GM23248 (cell line): Measurements from ENCODE around the gene HACE1. TPM values are rescaled to one million over a fixed set of nuclear protein-coding genes. Genes with fewer than 3 reads are reported as not detected.

Experiments used
- DNase-seq: peaks from one replicate; pipeline ENCODE4 v3.0.0-alpha.2; 2015
- H2AFZ ChIP-seq: fragments of 200-600 bp; sonication (generic); 2 replicates; pipeline ENCODE4 v1.6.1; 2016; ENCODE audit warnings: antibody characterized with exemption
- H3F3A ChIP-seq: fragments of 200-600 bp; sonication (generic); 2 replicates; pipeline ENCODE4 v1.6.1; 2016; ENCODE audit warnings: mild to moderate bottlenecking, antibody characterized with exemption, mixed run types; ENCODE audit not compliant: insufficient read depth
- H3K27ac ChIP-seq: fragments of 200-600 bp; sonication (generic); 2 replicates; pipeline ENCODE4 v1.5.1; 2016; ENCODE audit warnings: mild to moderate bottlenecking
- H3K27me3 ChIP-seq: fragments of 200-600 bp; sonication (generic); replicated peaks from 2 replicates; pipeline ENCODE4 v1.6.1; 2016; ENCODE audit warnings: mild to moderate bottlenecking; ENCODE audit not compliant: insufficient read depth
- H3K36me3 ChIP-seq: fragments of 200-600 bp; sonication (generic); 2 replicates; pipeline ENCODE4 v1.6.1; 2016; ENCODE audit warnings: low read depth, mild to moderate bottlenecking
- H3K4me1 ChIP-seq: fragments of 200-600 bp; sonication (generic); 2 replicates; pipeline ENCODE4 v1.6.1; 2016; ENCODE audit warnings: mild to moderate bottlenecking; ENCODE audit not compliant: insufficient read depth
- H3K4me2 ChIP-seq: fragments of 200-600 bp; sonication (generic); one replicate; pipeline ENCODE4 v1.6.1; 2016; ENCODE audit warnings: mild to moderate bottlenecking; ENCODE audit not compliant: unreplicated experiment
- H3K4me3 ChIP-seq: fragments of 200-600 bp; sonication (generic); 2 replicates; pipeline ENCODE4 v1.5.1; 2016; ENCODE audit warnings: mild to moderate bottlenecking
- H3K79me2 ChIP-seq: fragments of 200-600 bp; sonication (generic); 2 replicates; pipeline ENCODE4 v1.6.1; 2016; ENCODE audit warnings: mild to moderate bottlenecking; ENCODE audit not compliant: insufficient read depth
- H3K9ac ChIP-seq: fragments of 200-600 bp; sonication (generic); 2 replicates; pipeline ENCODE4 v1.6.1; 2016; ENCODE audit warnings: mild to moderate bottlenecking
- H3K9me2 ChIP-seq: fragments of 200-600 bp; sonication (generic); 2 replicates; pipeline ENCODE4 v1.6.1; 2016; ENCODE audit warnings: mixed run types, mild to moderate bottlenecking, moderate library complexity; ENCODE audit not compliant: insufficient read depth
- H3K9me3 ChIP-seq: fragments of 200-600 bp; sonication (generic); one replicate; pipeline ENCODE4 v1.6.1; 2017; ENCODE audit warnings: low read depth
- H4K20me1 ChIP-seq: fragments of 200-600 bp; sonication (generic); 2 replicates; pipeline ENCODE4 v1.6.0; 2016; ENCODE audit not compliant: insufficient read depth
- EZH2 ChIP-seq: fragments of 200-600 bp; sonication (generic); IDR thresholded peaks from 2 replicates; pipeline ENCODE4 v1.6.1; 2018; ENCODE audit warnings: antibody characterized with exemption, mild to moderate bottlenecking; ENCODE audit not compliant: insufficient read depth, poor library complexity, severe bottlenecking
- EZH2phosphoT487 ChIP-seq: fragments of 200-600 bp; sonication (generic); IDR thresholded peaks from 2 replicates; pipeline ENCODE4 v1.6.1; 2018; ENCODE audit warnings: antibody characterized with exemption, moderate library complexity, mild to moderate bottlenecking, low read depth; ENCODE audit not compliant: insufficient read depth
- WGBS, 2 experiments: methylation state at CpG; one replicate each; pipeline ENCODE4 v1.1.6; 2015 to 2017; ENCODE audit warnings: low lambda C conversion rate in 2 of 2, low coverage in 1 of 2; ENCODE audit errors: missing lambda C conversion rate in 2 of 2; 5-methylcytosine and 5-hydroxymethylcytosine counted together
- in situ Hi-C: fragments of 300-500 bp; cut with MboI; formaldehyde crosslinking; loops from 2 replicates; pipeline ENCODE4 v1.15.0; 2020
- polyA plus RNA-seq: library from polyadenylated mRNA; unstranded; fragments of >200 nt; fragmentation: Nextera tagmentation; extraction: Ambion mirVana; gene quantifications from 2 replicates; pipeline ENCODE4 v1.2.1, GENCODE V29; 2016
- total RNA-seq: library from RNA; depleted of rRNA; stranded (reverse); fragments of >200 nt; shearing (Covaris generic); gene quantifications from 2 replicates; pipeline ENCODE4 v1.2.3, GENCODE V29; 2014

Gene HACE1
- total and polyA plus RNA-seq, 2 experiments from 2014 or later: 7.7 to 13.3 TPM

- Histone ChIP-seq H3K9me3 (no peaks in the 10 kb centered on the region), H4K20me1 (no peaks in the 10 kb centered on the region), H2AFZ (no peak overlapping the region), H3K27me3 (no peaks in the 10 kb centered on the region), H3K9ac (no peak overlapping the region), H3K79me2 (no peaks in the 10 kb centered on the region), H3K4me1 (peaks cover under 1% of the 10 kb centered on the region; the same call in 1 of the 2 replicates), H3K4me3 (no peak overlapping the region), H3K4me2 (no peak overlapping the region), H3K27ac (no peak overlapping the region), H3F3A (peaks cover 5% of the 10 kb centered on the region; the same call in 1 of the 2 replicates), H3K36me3 (0 out of 2 replicates have a peak, but pooled peaks cover 6% of the 10 kb centered on the region), H3K9me2 (no peaks in the 10 kb centered on the region)
- WGBS, 2 experiments: 77 to 83% methylated on average over 4 of the region's 4 CpGs
- in situ Hi-C loops: no loop called here
- DNase-seq: no peak
- no peak for TF ChIP-seq EZH2
- TF ChIP-seq EZH2phosphoT487: no peak
Measured at GRCh38 chr6:104710543-104711335, 149.0 kb downstream of the HACE1 start.

- Histone ChIP-seq H3K27ac (no peak overlapping the region), H3K27me3 (no peaks in the 10 kb centered on the region), H3K4me1 (peaks cover 15% of the 10 kb centered on the region), H3K9me3 (no peaks in the 10 kb centered on the region), H4K20me1 (no peaks in the 10 kb centered on the region), H3K9me2 (no peaks in the 10 kb centered on the region), H3K4me2 (no peak overlapping the region), H3K9ac (no peak overlapping the region), H3K79me2 (no peaks in the 10 kb centered on the region), H2AFZ (no peak overlapping the region), H3K4me3 (no peak overlapping the region), H3F3A (peaks cover 15% of the 10 kb centered on the region; the same call in 1 of the 2 replicates), H3K36me3 (no peaks in the 10 kb centered on the region)
- DNase-seq: no peak
- TF ChIP-seq EZH2 (no peak), EZH2phosphoT487 (no peak)
- 52 to 54% methylated on average over 5 of the region's 5 CpGs for WGBS, 2 experiments
- in situ Hi-C loops: no loop called here
Measured at GRCh38 chr6:104705916-104706442, 153.7 kb downstream of the HACE1 start.

GRCh38 chr6:104705095-104705707 lies 154.5 kb downstream of the HACE1 start:
- no peak overlapping the region for H3K27ac ChIP-seq
- no peaks in the 10 kb centered on the region for H3K36me3 ChIP-seq
- TF ChIP-seq EZH2 (no peak), EZH2phosphoT487 (no peak)
- peak overlapping the region; percentile 63 for H3K4me2 ChIP-seq
- H3K4me3 ChIP-seq: peak overlapping the region; percentile 8; the same call in 1 of the 2 replicates
- no peaks in the 10 kb centered on the region for H4K20me1 ChIP-seq
- H3F3A ChIP-seq: 0 out of 2 replicates have a peak, but pooled peaks cover 11% of the 10 kb centered on the region
- H3K79me2 ChIP-seq: no peaks in the 10 kb centered on the region
- peak; percentile 57 for DNase-seq
- no peaks in the 10 kb centered on the region for H3K9me3 ChIP-seq
- in situ Hi-C loops: no loop called here
- peaks cover 15% of the 10 kb centered on the region for H3K4me1 ChIP-seq
- H3K27me3 ChIP-seq: no peaks in the 10 kb centered on the region
- no peak overlapping the region for H3K9ac ChIP-seq
- peak overlapping the region; percentile 49 for H2AFZ ChIP-seq
- no peaks in the 10 kb centered on the region for H3K9me2 ChIP-seq
- WGBS, 2 experiments: 43 to 49% methylated on average over 8 of the region's 8 CpGs

GRCh38 chr6:104704191-104704590 lies 155.5 kb downstream of the HACE1 start:
- Histone ChIP-seq H3K79me2 (no peaks in the 10 kb centered on the region), H3K27ac (no peak overlapping the region), H3K4me1 (peaks cover 15% of the 10 kb centered on the region), H3K9me3 (no peaks in the 10 kb centered on the region), H3F3A (0 out of 2 replicates have a peak, but pooled peaks cover 11% of the 10 kb centered on the region), H3K36me3 (no peaks in the 10 kb centered on the region), H3K4me3 (no peak overlapping the region), H3K4me2 (no peak overlapping the region), H3K9me2 (no peaks in the 10 kb centered on the region), H2AFZ (no peak overlapping the region), H3K27me3 (no peaks in the 10 kb centered on the region), H3K9ac (no peak overlapping the region), H4K20me1 (no peaks in the 10 kb centered on the region)
- in situ Hi-C loops: no loop called here
- DNase-seq: no peak
- WGBS, 2 experiments: 70 to 82% methylated on average over 3 of the region's 3 CpGs
- no peak for TF ChIP-seq EZH2
- no peak for TF ChIP-seq EZH2phosphoT487
